ENCODE data around the gene LCLAT1.
"Not testable (repeated sequence)": the region's sequence is repeated elsewhere in the genome, so short reads cannot be mapped to it uniquely, and the experiment has no call there.

LCLAT1 gene

GRCh38 chr2:30488012-30488659, 41.1 kb downstream of the LCLAT1 start:
- DNase-seq (ENCODE audit: low read depth), result no peak

- no peak for DNase-seq (ENCODE audit: low read depth)
Observed at GRCh38 chr2:30491225-30491624, 44.2 kb downstream of the LCLAT1 start.

GRCh38 chr2:30492185-30492584, 45.1 kb downstream of the LCLAT1 start:
- DNase-seq (ENCODE audit: low read depth), result no peak

GRCh38 chr2:30492619-30493018, 45.6 kb downstream of the LCLAT1 start:
- no peak for DNase-seq (ENCODE audit: low read depth)

- DNase-seq (ENCODE audit: low read depth), result no peak
Observed at GRCh38 chr2:30493440-30493839, 46.4 kb downstream of the LCLAT1 start.

- DNase-seq (ENCODE audit: low read depth), result not testable (repeated sequence)
Observed at GRCh38 chr2:30495896-30496295, 48.9 kb downstream of the LCLAT1 start.

GRCh38 chr2:30499681-30500080, 52.6 kb downstream of the LCLAT1 start:
- DNase-seq (ENCODE audit: low read depth), result no peak

GRCh38 chr2:30500699-30501098, 53.7 kb downstream of the LCLAT1 start:
- no peak for DNase-seq (ENCODE audit: low read depth)

- DNase-seq (ENCODE audit: low read depth), result no peak
Observed at GRCh38 chr2:30502310-30502709, 55.3 kb downstream of the LCLAT1 start.

- no peak for DNase-seq (ENCODE audit: low read depth)
Observed at GRCh38 chr2:30503007-30503694, 56.1 kb downstream of the LCLAT1 start.

- DNase-seq (ENCODE audit: low read depth), result no peak
Observed at GRCh38 chr2:30503695-30504052, 56.6 kb downstream of the LCLAT1 start.

- no peak for DNase-seq (ENCODE audit: low read depth)
Observed at GRCh38 chr2:30504731-30505130, 57.7 kb downstream of the LCLAT1 start.

GRCh38 chr2:30505500-30506180, 58.6 kb downstream of the LCLAT1 start:
- no peak for DNase-seq (ENCODE audit: low read depth)

- DNase-seq (ENCODE audit: low read depth), result not testable (repeated sequence)
Observed at GRCh38 chr2:30507460-30507859, 60.4 kb downstream of the LCLAT1 start.

GRCh38 chr2:30509716-30510115, 62.7 kb downstream of the LCLAT1 start:
- no peak for DNase-seq (ENCODE audit: low read depth)

GRCh38 chr2:30510409-30510808, 63.4 kb downstream of the LCLAT1 start:
- no peak for DNase-seq (ENCODE audit: low read depth)

GRCh38 chr2:30511122-30512083, 64.4 kb downstream of the LCLAT1 start:
- DNase-seq (ENCODE audit: low read depth), result peak; percentile 7

- DNase-seq (ENCODE audit: low read depth), result no peak
Observed at GRCh38 chr2:30512243-30512886, 65.3 kb downstream of the LCLAT1 start.

GRCh38 chr2:30513649-30514048, 66.6 kb downstream of the LCLAT1 start:
- DNase-seq (ENCODE audit: low read depth), result not testable (repeated sequence)

GRCh38 chr2:30514134-30514847, 67.2 kb downstream of the LCLAT1 start:
- peak; percentile 11 for DNase-seq (ENCODE audit: low read depth)

- DNase-seq (ENCODE audit: low read depth), result no peak
Observed at GRCh38 chr2:30514848-30515435, 67.9 kb downstream of the LCLAT1 start.

Measured in HS-27A (cell line).